ENCODE data around the gene ELF1.

DNA sequence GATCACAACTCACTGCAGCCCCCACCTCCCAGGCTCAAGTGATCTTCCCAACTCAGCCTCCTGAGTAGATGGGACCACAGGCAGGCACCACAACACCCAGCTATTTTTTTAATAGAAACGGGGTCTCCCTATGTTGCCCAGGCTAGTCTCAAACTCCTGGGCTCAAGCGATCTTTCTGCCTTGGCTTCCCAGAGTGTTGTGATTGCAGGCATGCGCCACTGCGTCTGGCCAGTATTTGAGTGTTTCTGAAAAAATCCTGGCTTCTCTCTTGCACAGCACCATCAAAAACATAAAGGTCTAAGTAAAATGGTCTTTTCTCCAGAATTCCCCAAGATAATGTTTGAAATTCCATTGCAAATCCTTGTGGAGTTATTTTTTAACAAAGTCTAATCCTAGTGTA is 47.8 kb downstream of the ELF1 start:
- TF ChIP-seq EZH2 (IDR thresholded peaks at IDR 0.05; ENCODE audit: low read length, unreplicated experiment), result no peak
- TF ChIP-seq, protein P1, sequence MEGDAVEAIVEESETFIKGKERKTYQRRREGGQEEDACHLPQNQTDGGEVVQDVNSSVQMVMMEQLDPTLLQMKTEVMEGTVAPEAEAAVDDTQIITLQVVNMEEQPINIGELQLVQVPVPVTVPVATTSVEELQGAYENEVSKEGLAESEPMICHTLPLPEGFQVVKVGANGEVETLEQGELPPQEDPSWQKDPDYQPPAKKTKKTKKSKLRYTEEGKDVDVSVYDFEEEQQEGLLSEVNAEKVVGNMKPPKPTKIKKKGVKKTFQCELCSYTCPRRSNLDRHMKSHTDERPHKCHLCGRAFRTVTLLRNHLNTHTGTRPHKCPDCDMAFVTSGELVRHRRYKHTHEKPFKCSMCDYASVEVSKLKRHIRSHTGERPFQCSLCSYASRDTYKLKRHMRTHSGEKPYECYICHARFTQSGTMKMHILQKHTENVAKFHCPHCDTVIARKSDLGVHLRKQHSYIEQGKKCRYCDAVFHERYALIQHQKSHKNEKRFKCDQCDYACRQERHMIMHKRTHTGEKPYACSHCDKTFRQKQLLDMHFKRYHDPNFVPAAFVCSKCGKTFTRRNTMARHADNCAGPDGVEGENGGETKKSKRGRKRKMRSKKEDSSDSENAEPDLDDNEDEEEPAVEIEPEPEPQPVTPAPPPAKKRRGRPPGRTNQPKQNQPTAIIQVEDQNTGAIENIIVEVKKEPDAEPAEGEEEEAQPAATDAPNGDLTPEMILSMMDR (conservative IDR thresholded peaks at IDR 0.05; ENCODE audit: low read depth, low read length), result no peak

Measured in PC-3 (cell line).